Fibroblast of mammary gland (primary cell): ENCODE measurements around the gene GLDC.
"Not testable (repeated sequence)": the region's sequence is repeated elsewhere in the genome, so short reads cannot be mapped to it uniquely, and the experiment has no call there.

Source experiments
- DNase-seq: peaks from one replicate; pipeline ENCODE4 v3.0.0-alpha.2; 2010; ENCODE audit warnings: low read depth
- H3K4me3 ChIP-seq: 2 replicates; pipeline ENCODE4 v1.5.1; 2011; ENCODE audit warnings: low read depth, mild to moderate bottlenecking, low read length, moderate library complexity; ENCODE audit not compliant: control insufficient read depth
- TF ChIP-seq, protein P1 (sequence below): conservative IDR thresholded peaks from 2 replicates; pipeline ENCODE4 v1.5.1; 2011; ENCODE audit warnings: low read depth, low read length, inconsistent platforms; ENCODE audit not compliant: control insufficient read depth, insufficient read depth

GLDC gene

DNA sequence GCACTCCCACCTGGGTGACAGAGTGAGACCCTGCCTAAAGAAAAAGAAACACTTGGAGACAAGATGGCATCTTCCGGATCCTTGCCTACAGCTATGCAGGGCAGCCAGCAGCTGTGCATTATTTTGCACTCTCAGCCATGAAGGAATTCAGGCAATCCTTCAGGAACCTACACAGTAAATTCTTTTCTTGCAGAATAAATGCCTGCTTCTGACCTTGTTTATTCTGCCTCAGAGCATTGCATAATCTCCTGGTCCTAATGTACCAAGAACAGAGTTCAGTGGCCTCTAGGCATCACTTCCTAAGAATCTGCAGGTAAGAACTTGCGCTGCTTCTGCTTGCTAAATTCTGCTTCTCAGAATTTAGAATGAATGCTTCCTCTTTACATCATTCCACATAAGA, 16.8 kb downstream of the GLDC start:
- no peak overlapping the region for H3K4me3 ChIP-seq
- DNase-seq: no peak
- TF ChIP-seq, protein P1, sequence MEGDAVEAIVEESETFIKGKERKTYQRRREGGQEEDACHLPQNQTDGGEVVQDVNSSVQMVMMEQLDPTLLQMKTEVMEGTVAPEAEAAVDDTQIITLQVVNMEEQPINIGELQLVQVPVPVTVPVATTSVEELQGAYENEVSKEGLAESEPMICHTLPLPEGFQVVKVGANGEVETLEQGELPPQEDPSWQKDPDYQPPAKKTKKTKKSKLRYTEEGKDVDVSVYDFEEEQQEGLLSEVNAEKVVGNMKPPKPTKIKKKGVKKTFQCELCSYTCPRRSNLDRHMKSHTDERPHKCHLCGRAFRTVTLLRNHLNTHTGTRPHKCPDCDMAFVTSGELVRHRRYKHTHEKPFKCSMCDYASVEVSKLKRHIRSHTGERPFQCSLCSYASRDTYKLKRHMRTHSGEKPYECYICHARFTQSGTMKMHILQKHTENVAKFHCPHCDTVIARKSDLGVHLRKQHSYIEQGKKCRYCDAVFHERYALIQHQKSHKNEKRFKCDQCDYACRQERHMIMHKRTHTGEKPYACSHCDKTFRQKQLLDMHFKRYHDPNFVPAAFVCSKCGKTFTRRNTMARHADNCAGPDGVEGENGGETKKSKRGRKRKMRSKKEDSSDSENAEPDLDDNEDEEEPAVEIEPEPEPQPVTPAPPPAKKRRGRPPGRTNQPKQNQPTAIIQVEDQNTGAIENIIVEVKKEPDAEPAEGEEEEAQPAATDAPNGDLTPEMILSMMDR: no peak

DNA sequence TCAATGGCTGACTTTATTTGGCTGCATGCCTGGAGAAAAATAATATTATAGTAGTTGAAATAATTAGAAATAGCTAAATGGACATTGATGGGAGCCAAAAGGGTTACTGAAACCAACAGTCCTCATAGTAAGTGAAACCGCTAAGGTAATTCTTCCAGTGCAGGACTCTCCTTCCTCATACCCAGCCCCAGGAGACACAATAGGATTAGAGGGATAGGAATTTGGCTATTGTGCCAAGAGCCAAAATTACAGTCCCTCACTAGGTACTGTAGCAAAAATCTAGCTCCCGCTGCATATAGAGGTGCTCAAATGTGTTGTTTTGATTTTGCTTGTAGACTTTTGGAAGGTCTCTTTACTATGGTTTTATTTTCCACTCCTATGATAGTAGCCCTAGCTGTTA, 20.2 kb downstream of the GLDC start:
- DNase-seq: no peak
- H3K4me3 ChIP-seq: no peak overlapping the region
- TF ChIP-seq, protein P1: no peak

DNA sequence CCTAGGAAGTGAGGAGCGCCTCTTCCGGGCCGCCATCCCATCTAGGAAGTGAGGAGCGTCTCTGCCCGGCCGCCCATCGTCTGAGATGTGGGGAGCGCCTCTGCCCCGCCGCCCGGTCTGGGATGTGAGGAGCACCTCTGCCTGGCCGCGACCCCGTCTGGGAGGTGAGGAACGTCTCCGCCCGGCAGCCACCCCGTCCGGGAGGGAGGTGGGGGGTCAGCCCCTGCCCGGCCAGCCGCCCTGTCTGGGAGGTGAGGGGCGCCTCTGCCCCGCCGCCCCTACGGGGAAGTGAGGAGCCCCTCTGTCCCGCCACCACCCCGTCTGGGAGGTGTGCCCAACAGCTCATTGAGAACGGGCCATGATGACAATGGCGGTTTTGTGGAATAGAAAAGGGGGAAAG, 22.7 kb downstream of the GLDC start:
- DNase-seq, H3K4me3 ChIP-seq: not testable (repeated sequence)

DNA sequence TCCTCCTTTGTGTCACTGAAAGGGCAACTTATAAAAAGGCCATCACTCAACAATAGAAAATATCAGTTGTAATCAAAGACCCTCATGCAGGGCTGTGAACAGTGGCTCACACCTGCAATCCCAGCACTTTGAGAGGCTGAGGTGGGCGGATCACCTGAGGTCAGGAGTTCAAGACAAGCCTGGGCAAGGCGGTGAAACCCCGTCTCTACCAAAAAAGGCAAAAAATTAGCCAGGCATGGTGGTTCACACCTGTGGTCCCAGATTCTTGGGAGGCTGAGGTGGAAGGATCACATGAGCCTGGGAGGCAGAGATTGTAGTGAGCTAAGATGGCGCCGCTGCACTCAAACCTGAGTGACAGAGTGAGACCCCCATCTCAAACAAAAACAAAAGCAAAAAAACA, 24.7 kb downstream of the GLDC start:
- TF ChIP-seq, protein P1: no peak
- no peak overlapping the region for H3K4me3 ChIP-seq
- DNase-seq: no peak

DNA sequence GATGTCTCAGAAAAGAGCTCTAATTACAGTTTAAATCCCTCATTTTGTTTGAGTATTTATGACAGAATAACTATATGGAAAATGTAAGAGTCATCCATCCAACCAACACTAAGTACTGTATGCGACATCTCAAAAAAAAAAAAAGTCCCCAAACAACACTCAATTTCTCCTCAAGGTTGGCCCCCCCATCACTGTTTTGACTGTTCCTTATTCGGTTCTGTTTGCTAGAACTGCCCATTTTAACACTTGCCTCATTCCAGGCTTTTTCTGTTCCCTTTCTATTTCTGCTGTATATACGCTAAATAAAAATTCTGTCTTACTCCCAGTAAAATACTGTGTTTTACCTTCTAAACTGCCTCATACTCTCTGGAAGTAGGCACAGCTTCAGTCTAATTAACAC, 25.2 kb downstream of the GLDC start:
- H3K4me3 ChIP-seq: no peak overlapping the region
- DNase-seq: no peak
- TF ChIP-seq, protein P1: no peak

DNA sequence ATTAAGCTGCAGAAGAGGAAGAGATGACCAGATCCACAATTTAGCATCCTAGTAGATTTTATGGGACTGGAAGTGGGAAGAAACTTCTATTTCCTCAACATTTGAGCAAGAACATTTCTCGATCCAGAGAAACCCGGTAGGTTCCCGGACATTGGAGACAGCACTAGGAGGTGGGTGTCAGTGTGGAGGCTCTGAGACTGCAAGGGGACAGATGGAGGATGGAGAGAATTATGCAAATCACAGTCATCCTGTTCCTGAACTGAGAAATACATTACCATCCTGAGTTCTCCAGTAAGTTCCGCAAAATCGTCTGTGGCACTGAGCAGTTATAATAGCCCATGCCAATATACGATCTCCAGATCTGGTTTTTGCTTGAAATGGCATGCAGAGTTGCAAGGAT, 25.6 kb downstream of the GLDC start:
- TF ChIP-seq, protein P1: no peak
- no peak overlapping the region for H3K4me3 ChIP-seq
- DNase-seq: no peak

DNA sequence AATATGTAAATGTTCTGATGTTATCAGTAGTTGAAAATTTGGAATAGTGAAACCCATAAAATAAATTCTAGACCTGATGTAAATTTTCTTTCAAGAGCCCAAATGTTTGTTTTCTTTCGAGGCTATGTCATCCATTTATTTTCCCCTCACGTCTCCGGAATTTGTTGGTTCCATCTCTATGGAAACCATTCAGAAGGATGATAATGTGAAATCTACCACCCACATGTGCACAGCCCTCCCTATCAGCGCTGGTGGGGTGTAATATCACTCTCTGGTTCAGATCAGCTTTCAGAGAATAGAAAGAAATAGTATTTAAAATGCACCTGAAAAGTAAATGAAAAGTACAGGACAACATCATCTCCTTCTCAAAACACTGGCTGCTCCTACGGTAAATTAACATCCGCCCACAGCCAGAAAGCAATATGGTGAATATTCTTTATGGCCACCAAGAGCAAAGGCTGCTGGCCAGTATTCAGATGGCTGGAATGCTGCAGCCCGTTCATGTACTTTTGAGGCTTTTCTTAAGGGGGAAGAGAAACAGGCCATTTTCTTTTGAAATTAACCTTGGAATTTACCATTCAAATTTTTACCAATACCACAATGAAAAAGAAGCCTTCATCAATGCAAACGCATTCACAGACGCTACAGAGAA, 28.5 kb downstream of the GLDC start:
- no peak overlapping the region for H3K4me3 ChIP-seq
- TF ChIP-seq, protein P1: no peak
- no peak for DNase-seq
